Neuronal stem cell (in vitro differentiated cells): ENCODE results near the gene PRLR.

Experiments used
- DNase-seq: peaks from one replicate; pipeline ENCODE4 v3.0.0-alpha.2; 2013; ENCODE audit warnings: low spot score
- H2AFZ ChIP-seq: one replicate; pipeline ENCODE4 v1.6.1; 2013; ENCODE audit warnings: mild to moderate bottlenecking, low read length, inconsistent platforms
- H2AK5ac ChIP-seq: 2 replicates; pipeline ENCODE4 v1.6.1; 2013; ENCODE audit warnings: low read depth, mild to moderate bottlenecking, inconsistent platforms, low read length, moderate library complexity, mixed read lengths
- H2BK120ac ChIP-seq: 2 replicates; pipeline ENCODE4 v1.6.1; 2013; ENCODE audit warnings: low read depth, mild to moderate bottlenecking, inconsistent platforms, low read length, moderate library complexity, mixed read lengths
- H2BK12ac ChIP-seq: one replicate; pipeline ENCODE4 v1.6.1; 2013; ENCODE audit warnings: low read length, inconsistent platforms
- H2BK15ac ChIP-seq: 2 replicates; pipeline ENCODE4 v1.6.1; 2013; ENCODE audit warnings: mild to moderate bottlenecking, low read length, inconsistent platforms, mixed read lengths
- H2BK5ac ChIP-seq: one replicate; pipeline ENCODE4 v1.6.1; 2013; ENCODE audit warnings: inconsistent platforms, mild to moderate bottlenecking, low read length, moderate library complexity
- H3K14ac ChIP-seq: one replicate; pipeline ENCODE4 v1.6.1; 2013; ENCODE audit warnings: low read length, inconsistent platforms
- H3K18ac ChIP-seq: 2 replicates; pipeline ENCODE4 v1.6.1; 2013; ENCODE audit warnings: low read length, inconsistent platforms
- H3K23ac ChIP-seq: 2 replicates; pipeline ENCODE4 v1.6.1; 2013; ENCODE audit warnings: low read depth, mild to moderate bottlenecking, mixed read lengths, low read length, inconsistent platforms; ENCODE audit not compliant: poor library complexity
- H3K27ac ChIP-seq: replicated peaks from 3 replicates; pipeline ENCODE4 v1.5.1; 2013; ENCODE audit warnings: low read length, inconsistent platforms
- H3K27me3 ChIP-seq, 3 experiments: 2 replicates each; pipeline ENCODE4 v1.6.1; 2013; ENCODE audit warnings: low read length in 3 of 3, mild to moderate bottlenecking in 2 of 3, inconsistent platforms in 1 of 3, low read depth in 1 of 3, mixed read lengths in 1 of 3, moderate library complexity in 1 of 3; ENCODE audit not compliant: control insufficient read depth in 3 of 3, insufficient read depth in 3 of 3
- H3K36me3 ChIP-seq, 2 donors: replicated peaks in 1 of 2; 2 replicates each; pipeline ENCODE4 v1.6.1; 2013; ENCODE audit warnings: low read length in 2 of 2; ENCODE audit not compliant: control insufficient read depth in 2 of 2, insufficient read depth in 2 of 2
- H3K4ac ChIP-seq: 2 replicates; pipeline ENCODE4 v1.6.1; 2013; ENCODE audit warnings: inconsistent platforms, mild to moderate bottlenecking, low read length, moderate library complexity
- H3K4me1 ChIP-seq, 2 donors: 1 replicate in 1 of 2; 2 replicates in 1 of 2; pipeline ENCODE4 v1.6.1; 2013; ENCODE audit warnings: low read length in 2 of 2, low read depth in 1 of 2; ENCODE audit not compliant: control insufficient read depth in 2 of 2, insufficient read depth in 1 of 2
- H3K4me2 ChIP-seq: one replicate; pipeline ENCODE4 v1.6.1; 2013; ENCODE audit warnings: mild to moderate bottlenecking, low read length, inconsistent platforms; ENCODE audit not compliant: insufficient read depth, poor library complexity, severe bottlenecking
- H3K4me3 ChIP-seq, 2 donors: 2 replicates each; pipeline ENCODE4 v1.5.1; 2013; ENCODE audit warnings: low read length in 2 of 2, mild to moderate bottlenecking in 2 of 2, inconsistent platforms in 1 of 2, moderate library complexity in 1 of 2
- H3K79me1 ChIP-seq: one replicate; pipeline ENCODE4 v1.6.1; 2013; ENCODE audit warnings: low read depth, mild to moderate bottlenecking, inconsistent platforms, low read length, moderate library complexity
- H3K9ac ChIP-seq: one replicate; pipeline ENCODE4 v1.6.1; 2013; ENCODE audit warnings: mild to moderate bottlenecking, low read depth, low read length, inconsistent platforms; ENCODE audit not compliant: poor library complexity
- H3K9me3 ChIP-seq, 2 donors: replicated peaks in 1 of 2; 2 replicates each; pipeline versions ENCODE3 to v1.6.1; 2013; ENCODE audit warnings: low read length in 2 of 2, mild to moderate bottlenecking in 2 of 2, inconsistent platforms in 1 of 2, low read depth in 1 of 2, mixed read lengths in 1 of 2, moderate library complexity in 1 of 2; ENCODE audit not compliant: control insufficient read depth in 2 of 2, insufficient read depth in 1 of 2
- H4K8ac ChIP-seq: one replicate; pipeline ENCODE4 v1.6.1; 2013; ENCODE audit warnings: low read depth, mild to moderate bottlenecking, inconsistent platforms, low read length, moderate library complexity
- H4K91ac ChIP-seq: one replicate; pipeline ENCODE4 v1.6.1; 2013; ENCODE audit warnings: low read length, low read depth, mild to moderate bottlenecking, inconsistent platforms; ENCODE audit not compliant: poor library complexity
- WGBS, 2 donors: extraction: QIAGEN DNeasy Blood & Tissue Kit; methylation state at CpG; one replicate each; pipeline ENCODE4 v1.1.7; 2013; ENCODE audit warnings: missing lambda C conversion rate in 2 of 2, mixed read lengths in 1 of 2; ENCODE audit not compliant: insufficient read length in 2 of 2, insufficient replicate concordance in 1 of 2; ENCODE audit errors: extremely low coverage in 2 of 2; 5-methylcytosine and 5-hydroxymethylcytosine counted together

Gene PRLR

DNA sequence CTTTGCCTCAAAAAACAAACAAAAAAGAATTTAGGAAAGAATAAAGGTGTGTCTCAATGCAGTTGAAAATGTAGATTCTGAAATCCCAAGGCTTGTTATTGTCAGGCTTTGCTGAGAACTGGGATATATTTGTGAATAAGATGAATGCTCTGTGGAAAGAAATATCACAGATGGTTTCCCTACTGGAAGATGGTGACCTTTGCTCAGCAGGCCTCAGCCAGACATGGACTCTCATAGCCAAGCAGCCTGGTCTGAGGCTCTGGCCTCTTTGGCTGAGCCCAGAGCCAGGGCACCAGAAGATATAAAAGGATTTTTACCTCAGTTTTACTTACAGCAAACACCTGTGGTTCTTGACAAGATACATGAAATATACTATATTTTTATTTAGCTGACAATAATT, 219.6 kb downstream of the PRLR start:
- H3K4me2 ChIP-seq, result no peak overlapping the region
- H3K23ac ChIP-seq, result no peak overlapping the region
- no peaks in the 10 kb centered on the region for H3K36me3 ChIP-seq
- no peak overlapping the region for H3K14ac ChIP-seq
- no peaks in the 10 kb centered on the region for H3K27me3 ChIP-seq
- H2AK5ac ChIP-seq, result no peak overlapping the region
- H2BK15ac ChIP-seq, result no peak overlapping the region
- DNase-seq, result no peak
- H3K79me1 ChIP-seq, result no peaks in the 10 kb centered on the region
- no peak overlapping the region for H4K91ac ChIP-seq
- no peak overlapping the region for H3K4me3 ChIP-seq
- no peak overlapping the region for H3K9ac ChIP-seq
- no peak overlapping the region for H3K27ac ChIP-seq
- H4K8ac ChIP-seq, result no peak overlapping the region
- H3K9me3 ChIP-seq, result peaks cover 0 to 4% of the 10 kb centered on the region in 2 donors
- no peak overlapping the region for H2BK5ac ChIP-seq
- H3K4me1 ChIP-seq, result peaks cover 0 to 1% of the 10 kb centered on the region in 2 donors
- no peak overlapping the region for H2BK12ac ChIP-seq
- no peak overlapping the region for H3K18ac ChIP-seq
- no peak overlapping the region for H2AFZ ChIP-seq
- H3K4ac ChIP-seq, result no peak overlapping the region
- H2BK120ac ChIP-seq, result no peak overlapping the region

DNA sequence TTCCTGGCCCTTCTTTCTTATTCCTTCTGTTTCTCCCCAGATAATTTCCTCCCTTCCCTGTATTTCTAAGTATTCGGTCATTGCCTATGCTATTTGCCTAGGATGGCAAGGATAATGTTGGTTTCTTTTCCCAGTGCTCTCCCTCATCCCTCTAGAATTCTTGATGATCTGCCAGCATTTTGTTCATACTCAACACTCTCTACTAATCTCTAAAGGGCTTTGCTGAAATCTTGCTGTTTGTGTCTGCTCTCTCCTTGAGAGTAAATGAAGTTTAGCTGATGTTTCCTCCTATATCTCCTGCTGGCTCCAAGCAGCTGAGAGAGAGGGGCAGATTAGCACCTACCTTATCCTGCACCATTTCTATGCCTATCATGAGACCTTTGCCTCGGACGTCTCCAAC, 220.6 kb downstream of the PRLR start:
- peaks cover 0 to 3% (median 0%) of the 10 kb centered on the region in 3 experiments for H3K27me3 ChIP-seq
- no peak overlapping the region for H4K91ac ChIP-seq
- no peak overlapping the region for H3K9ac ChIP-seq
- H2AFZ ChIP-seq, result no peak overlapping the region
- no peak overlapping the region for H4K8ac ChIP-seq
- no peak overlapping the region for H2BK12ac ChIP-seq
- peaks cover 0 to 4% of the 10 kb centered on the region in 2 donors for H3K9me3 ChIP-seq
- H3K4me3 ChIP-seq, result no peak overlapping the region
- no CpG with 5 or more reads among the region's 3 CpGs for WGBS, 2 donors
- no peak for DNase-seq
- H3K18ac ChIP-seq, result no peak overlapping the region
- H2BK15ac ChIP-seq, result no peak overlapping the region
- H2AK5ac ChIP-seq, result no peak overlapping the region
- H3K27ac ChIP-seq, result no peak overlapping the region
- no peak overlapping the region for H3K4me2 ChIP-seq
- no peak overlapping the region for H3K23ac ChIP-seq
- H3K4ac ChIP-seq, result no peak overlapping the region
- H3K14ac ChIP-seq, result no peak overlapping the region
- H3K79me1 ChIP-seq, result no peaks in the 10 kb centered on the region
- no peak overlapping the region for H2BK5ac ChIP-seq
- H3K36me3 ChIP-seq, result no peaks in the 10 kb centered on the region
- H2BK120ac ChIP-seq, result no peak overlapping the region
- peaks cover 0 to 1% of the 10 kb centered on the region in 2 donors for H3K4me1 ChIP-seq

DNA sequence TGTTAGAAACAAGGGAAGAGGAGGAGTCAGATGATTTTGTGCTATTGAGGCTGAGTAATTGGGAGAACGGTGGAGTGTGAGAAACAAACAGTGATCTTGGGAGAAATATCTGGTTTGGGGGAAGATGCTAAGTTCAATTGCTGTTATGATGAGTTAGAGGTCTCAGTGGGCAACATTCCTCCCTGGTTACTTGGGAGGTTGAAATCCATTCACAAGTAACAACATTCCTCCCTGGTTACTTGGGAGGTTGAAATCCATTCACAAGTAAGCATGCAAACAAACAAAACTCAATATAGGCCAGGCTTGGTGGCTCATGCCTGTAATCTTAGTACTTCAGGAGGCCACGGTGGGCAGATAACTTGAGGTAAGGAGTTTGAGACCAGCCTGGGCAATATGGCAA, 221.3 kb downstream of the PRLR start:
- H3K27me3 ChIP-seq, result peaks cover 0 to 9% (median 0%) of the 10 kb centered on the region in 3 experiments
- peaks cover 0 to 1% of the 10 kb centered on the region in 2 donors for H3K4me1 ChIP-seq
- no peak overlapping the region for H4K8ac ChIP-seq
- no peaks in the 10 kb centered on the region for H3K79me1 ChIP-seq
- H3K27ac ChIP-seq, result no peak overlapping the region
- H3K9me3 ChIP-seq, result peaks cover 0 to 4% of the 10 kb centered on the region in 2 donors
- no peak overlapping the region for H3K23ac ChIP-seq
- H3K4ac ChIP-seq, result no peak overlapping the region
- no peak overlapping the region for H3K14ac ChIP-seq
- no peak overlapping the region for H2BK15ac ChIP-seq
- DNase-seq, result no peak
- H2AK5ac ChIP-seq, result no peak overlapping the region
- no peak overlapping the region for H4K91ac ChIP-seq
- no CpG with 5 or more reads among the region's 2 CpGs for WGBS, 2 donors
- H3K4me3 ChIP-seq, result no peak overlapping the region
- H3K9ac ChIP-seq, result no peak overlapping the region
- no peak overlapping the region for H2BK120ac ChIP-seq
- H2BK5ac ChIP-seq, result no peak overlapping the region
- no peaks in the 10 kb centered on the region for H3K36me3 ChIP-seq
- H2BK12ac ChIP-seq, result no peak overlapping the region
- H3K18ac ChIP-seq, result no peak overlapping the region
- no peak overlapping the region for H2AFZ ChIP-seq
- H3K4me2 ChIP-seq, result no peak overlapping the region

DNA sequence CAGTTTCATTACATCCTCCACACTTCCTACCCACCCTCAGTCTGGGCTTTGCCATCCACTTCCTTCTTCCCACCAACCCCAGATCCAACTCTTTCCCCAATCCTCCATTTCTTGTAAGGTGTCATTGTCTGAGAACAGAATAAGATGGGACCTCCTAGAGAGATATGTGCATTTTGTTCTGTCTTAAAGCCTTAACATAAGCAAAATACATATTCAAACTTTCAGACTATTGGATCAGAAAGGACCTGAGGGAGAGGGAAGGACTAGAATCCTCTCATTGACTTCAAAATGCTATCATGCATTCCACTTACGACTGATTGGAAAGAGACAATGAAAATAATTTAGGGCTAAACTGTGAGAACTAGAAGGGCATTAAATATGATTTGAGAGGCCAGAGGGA, 225.5 kb downstream of the PRLR start:
- H2BK15ac ChIP-seq, result no peak overlapping the region
- no peak overlapping the region for H2BK5ac ChIP-seq
- H2AFZ ChIP-seq, result no peak overlapping the region
- no peaks in the 10 kb centered on the region for H3K36me3 ChIP-seq
- no peak overlapping the region for H3K23ac ChIP-seq
- no peak overlapping the region for H4K8ac ChIP-seq
- H3K27me3 ChIP-seq, result peaks cover 0 to 11% (median 0%) of the 10 kb centered on the region in 3 experiments
- H3K4ac ChIP-seq, result no peak overlapping the region
- no peak overlapping the region for H2BK120ac ChIP-seq
- no peak overlapping the region for H2AK5ac ChIP-seq
- DNase-seq, result no peak
- H2BK12ac ChIP-seq, result no peak overlapping the region
- peaks cover 0 to 4% of the 10 kb centered on the region in 2 donors for H3K9me3 ChIP-seq
- H3K4me2 ChIP-seq, result no peak overlapping the region
- no peak overlapping the region for H4K91ac ChIP-seq
- no peaks in the 10 kb centered on the region for H3K79me1 ChIP-seq
- H3K9ac ChIP-seq, result no peak overlapping the region
- peaks cover 0 to 1% of the 10 kb centered on the region in 2 donors for H3K4me1 ChIP-seq
- H3K18ac ChIP-seq, result no peak overlapping the region
- H3K4me3 ChIP-seq, result no peak overlapping the region
- no peak overlapping the region for H3K14ac ChIP-seq
- WGBS, 2 donors, result no CpG with 5 or more reads among the region's 1 CpG
- no peak overlapping the region for H3K27ac ChIP-seq
